Measurements from ENCODE around the gene P2RY8. TPM values are rescaled to one million over a fixed set of nuclear protein-coding genes. Genes with fewer than 3 reads are reported as not detected.

Gene P2RY8
- total and polyA plus RNA-seq, 10 of the 15 experiments (the other 5 are each of a cell fraction or from before 2014, with no cell fraction given), result 2.0 to 64.4 (median 36.5) TPM

- TF ChIP-seq MYC (IDR thresholded peaks at IDR 0.05; ENCODE audit: insufficient read depth, insufficient read length, insufficient replicate concordance, low read length, severe bottlenecking) (no peak), NR2F1 (conservative IDR thresholded peaks at IDR 0.05) (0 out of 2 replicates have a peak, but pooled peaks have one; percentile 10), KAT2A (conservative IDR thresholded peaks at IDR 0.05; ENCODE audit: control insufficient read depth, low read depth, low read length) (no peak), ZNF207 (IDR thresholded peaks at IDR 0.05; ENCODE audit: borderline replicate concordance) (0 out of 2 replicates have a peak, but pooled peaks have one; percentile 61), PAX5 (IDR thresholded peaks at IDR 0.05; ENCODE audit: borderline replicate concordance, low read depth, low read length) (peak; percentile 96), EGR1 (IDR thresholded peaks at IDR 0.05; ENCODE audit: borderline replicate concordance in 1 of 2, low read depth in 2 of 2, low read length in 2 of 2) (peak in 1 of 2 experiments; percentile 82; a peak in 2 of 3 replicates), NBN (IDR thresholded peaks at IDR 0.05) (0 out of 2 replicates have a peak, but pooled peaks have one; percentile 60), PBX3 (IDR thresholded peaks at IDR 0.05; ENCODE audit: insufficient replicate concordance, low read depth, low read length) (no peak), TCF12 (IDR thresholded peaks at IDR 0.05; ENCODE audit: low read depth, low read length) (peak; percentile 53; the same call in 1 of the 2 replicates), RAD21 (IDR thresholded peaks at IDR 0.05; ENCODE audit: insufficient read depth, low read depth, low read length) (no peak), ZNF384 (IDR thresholded peaks at IDR 0.05; ENCODE audit: borderline replicate concordance, low read depth, low read length) (peak; percentile 90), POU2F2 (IDR thresholded peaks at IDR 0.05; ENCODE audit: borderline replicate concordance, low read depth, low read length) (peak; percentile 82; the same call in 2 of the 3 replicates), DPF2 (IDR thresholded peaks at IDR 0.05) (peak; percentile 25; the same call in 1 of the 2 replicates), FOS (IDR thresholded peaks at IDR 0.05; ENCODE audit: borderline replicate concordance, extremely low read depth, insufficient read length) (no peak), HDGF (IDR thresholded peaks at IDR 0.05) (peak; percentile 100), REST (IDR thresholded peaks at IDR 0.05; ENCODE audit: low read depth, low read length) (peak; percentile 50; the same call in 1 of the 2 replicates), SMAD5 (IDR thresholded peaks at IDR 0.05; ENCODE audit: low read depth) (peak; percentile 66; the same call in 1 of the 2 replicates), CREB1 (IDR thresholded peaks at IDR 0.05; ENCODE audit: low read depth) (peak; percentile 43), SKIL (IDR thresholded peaks at IDR 0.05; ENCODE audit: low read depth, poor library complexity, severe bottlenecking) (no peak), TAF1 (IDR thresholded peaks at IDR 0.05; ENCODE audit: borderline replicate concordance, low read depth, low read length) (peak; percentile 98), MEF2B (IDR thresholded peaks at IDR 0.05; ENCODE audit: partially characterized antibody, poor library complexity, severe bottlenecking) (peak; percentile 1), MXI1 (IDR thresholded peaks at IDR 0.05; ENCODE audit: low read depth, low read length) (peak; percentile 57; the same call in 1 of the 2 replicates), NFXL1 (IDR thresholded peaks at IDR 0.05; ENCODE audit: borderline replicate concordance) (no peak)
Observed at GRCh38 chrX:1452516-1453394, 84.2 kb downstream of the P2RY8 start, which contains the start of gene ASMTL (continued).
